Epithelial cell of prostate (primary cell): ENCODE results near the gene ABTB1.
A peak's percentile ranks its signal among the peaks of the same experiment; 100 is the strongest.
"Not testable (repeated sequence)": the region's sequence is repeated elsewhere in the genome, so short reads cannot be mapped to it uniquely, and the experiment has no call there.

ENCODE experiments used
- DNase-seq: peaks from one replicate; pipeline ENCODE4 v3.0.0-alpha.2; 2011; ENCODE audit warnings: low read depth, low spot score
- H3K27ac ChIP-seq: fragments of 450-650 bp; 2 replicates; pipeline ENCODE4 v1.5.1; 2017; ENCODE audit warnings: mild to moderate bottlenecking

The ABTB1 gene

DNA sequence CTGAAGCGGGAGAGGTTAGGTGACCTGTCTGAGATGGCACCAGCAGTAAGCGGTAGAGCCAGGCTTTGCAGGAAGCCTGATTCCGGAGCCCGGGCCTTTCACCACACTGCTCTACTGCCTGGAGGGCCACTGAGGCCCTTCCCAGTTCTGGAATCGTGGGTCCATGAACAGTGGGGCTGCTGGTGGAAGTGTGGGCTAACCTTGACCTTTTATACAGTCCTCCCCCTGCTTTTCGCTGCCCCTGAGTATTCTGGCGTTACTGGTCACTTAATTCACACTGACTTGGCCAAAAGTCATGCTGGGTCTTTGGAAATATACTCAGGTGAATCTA is 2.6 kb upstream of the ABTB1 start:
- DNase-seq, result no peak
- H3K27ac ChIP-seq, result no peak overlapping the region

- no peak overlapping the region for H3K27ac ChIP-seq
- DNase-seq, result no peak
Measured at GRCh38 chr3:127670761-127671522, 1.8 kb upstream of the ABTB1 start.

DNA sequence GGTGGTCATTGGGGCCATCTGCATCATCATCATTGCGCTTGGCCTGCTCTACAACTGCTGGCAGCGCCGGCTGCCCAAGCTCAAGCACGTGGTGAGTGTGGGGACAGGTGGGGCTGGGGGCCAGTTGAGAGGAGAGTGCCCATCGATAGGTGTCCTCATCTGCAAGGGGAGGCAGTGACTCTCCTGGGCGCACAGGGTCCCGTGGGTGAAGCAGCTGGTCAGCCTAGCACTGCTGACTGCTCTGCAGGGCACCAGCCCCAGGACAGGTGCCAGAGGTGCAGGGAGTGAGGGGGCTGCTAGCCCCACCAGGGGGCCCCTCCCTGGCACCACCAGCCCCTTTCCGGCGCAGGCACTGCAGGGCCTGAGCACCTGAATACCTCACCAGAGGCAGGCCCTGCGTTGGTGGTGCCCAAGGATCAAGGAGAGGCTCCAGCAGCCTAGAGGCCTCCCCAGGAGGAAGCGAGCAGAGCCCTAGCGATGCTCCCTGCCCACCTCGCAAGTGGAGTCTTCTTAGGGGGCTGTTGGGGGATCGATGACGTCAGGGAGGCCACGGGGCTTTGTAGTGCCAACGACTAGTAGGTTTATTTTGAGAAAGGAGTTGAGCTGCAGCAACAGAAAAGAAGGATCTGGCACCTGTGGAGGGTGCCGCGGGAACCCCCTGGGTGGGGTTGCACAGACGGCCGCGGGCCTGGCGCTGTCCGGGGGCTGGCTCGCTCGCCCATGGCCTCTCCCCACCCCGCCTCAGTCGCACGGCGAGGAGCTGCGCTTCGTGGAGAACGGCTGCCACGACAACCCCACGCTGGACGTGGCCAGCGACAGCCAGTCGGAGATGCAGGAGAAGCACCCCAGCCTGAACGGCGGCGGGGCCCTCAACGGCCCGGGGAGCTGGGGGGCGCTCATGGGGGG is 976 bp upstream of the ABTB1 start:
- DNase-seq, result no peak
- H3K27ac ChIP-seq, result peak overlapping the region; percentile 60

- DNase-seq, result no peak
- H3K27ac ChIP-seq, result peak overlapping the region; percentile 60
Measured at GRCh38 chr3:127673191-127674100, 694 bp downstream of the ABTB1 start.

GRCh38 chr3:127674101-127674721 is 1.5 kb downstream of the ABTB1 start:
- no peak overlapping the region for H3K27ac ChIP-seq
- no peak for DNase-seq

DNA sequence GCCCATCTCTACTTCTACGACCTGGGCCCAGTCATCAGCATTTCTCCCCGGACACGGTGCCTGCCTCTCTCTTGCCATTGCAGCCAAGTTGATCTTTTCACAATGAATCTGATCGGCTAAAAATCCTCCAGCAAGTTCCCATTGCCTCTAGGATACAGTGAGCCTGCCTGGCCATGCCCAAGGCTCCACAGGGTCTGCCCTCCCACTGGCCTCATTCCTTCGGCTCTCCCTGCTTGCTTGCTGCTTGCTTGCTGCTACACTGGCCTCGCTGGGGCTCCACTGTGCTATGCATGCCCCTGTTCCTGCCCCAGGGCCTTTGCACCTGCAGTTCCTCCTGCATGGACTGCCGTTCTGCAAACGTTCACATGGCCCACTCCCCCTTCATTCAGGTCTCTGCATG is 2.0 kb downstream of the ABTB1 start:
- H3K27ac ChIP-seq, result no peak overlapping the region
- no peak for DNase-seq

GRCh38 chr3:127675651-127676391 is 3.1 kb downstream of the ABTB1 start:
- H3K27ac ChIP-seq, result no peak overlapping the region

DNA sequence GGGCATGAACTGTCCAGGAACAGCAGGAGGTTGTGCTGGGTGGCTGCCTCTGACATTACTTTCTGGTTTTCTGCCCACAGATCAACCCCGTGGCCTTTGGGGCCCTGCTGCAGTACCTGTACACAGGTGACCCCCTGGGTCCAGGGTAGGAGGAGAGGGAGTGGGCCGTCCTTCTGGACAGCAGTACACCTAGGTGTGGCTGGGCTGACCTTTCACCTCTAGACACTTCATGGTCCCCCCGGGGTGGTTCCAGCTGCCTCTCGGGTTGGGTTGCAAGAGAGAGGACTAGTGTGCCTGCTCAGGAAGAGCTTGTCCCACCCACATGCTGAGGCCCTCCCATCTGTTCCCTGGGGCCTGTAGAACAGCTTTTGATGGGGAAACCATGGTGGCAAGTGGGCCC is 3.7 kb downstream of the ABTB1 start:
- no peak overlapping the region for H3K27ac ChIP-seq
- no peak for DNase-seq

More at GRCh38 chr3:127675651-127676391, 3.1 kb downstream of the ABTB1 start:
- no peak for DNase-seq

DNA sequence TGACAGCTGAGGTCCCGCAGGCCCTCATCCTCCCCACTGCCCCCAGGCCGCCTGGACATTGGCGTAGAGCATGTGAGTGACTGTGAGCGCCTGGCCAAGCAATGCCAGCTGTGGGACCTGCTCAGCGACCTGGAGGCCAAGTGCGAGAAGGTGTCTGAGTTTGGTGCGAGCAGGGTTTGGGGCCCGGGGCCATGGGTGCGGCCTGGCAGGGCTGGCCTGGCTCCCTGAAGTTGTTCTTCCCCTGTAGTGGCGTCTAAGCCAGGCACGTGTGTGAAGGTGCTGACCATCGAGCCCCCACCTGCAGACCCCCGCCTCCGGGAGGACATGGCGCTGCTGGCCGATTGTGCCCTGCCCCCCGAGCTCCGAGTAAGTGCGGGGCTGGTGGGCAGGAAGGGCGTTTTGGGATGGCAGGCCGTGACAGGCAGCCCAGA is 4.2 kb downstream of the ABTB1 start:
- DNase-seq, result no peak
- H3K27ac ChIP-seq, result no peak overlapping the region

- no peak for DNase-seq
- no peak overlapping the region for H3K27ac ChIP-seq
Measured at GRCh38 chr3:127677541-127678314, 5.0 kb downstream of the ABTB1 start.

GRCh38 chr3:127678315-127678599 is 5.5 kb downstream of the ABTB1 start:
- H3K27ac ChIP-seq, result no peak overlapping the region
- no peak for DNase-seq

DNA sequence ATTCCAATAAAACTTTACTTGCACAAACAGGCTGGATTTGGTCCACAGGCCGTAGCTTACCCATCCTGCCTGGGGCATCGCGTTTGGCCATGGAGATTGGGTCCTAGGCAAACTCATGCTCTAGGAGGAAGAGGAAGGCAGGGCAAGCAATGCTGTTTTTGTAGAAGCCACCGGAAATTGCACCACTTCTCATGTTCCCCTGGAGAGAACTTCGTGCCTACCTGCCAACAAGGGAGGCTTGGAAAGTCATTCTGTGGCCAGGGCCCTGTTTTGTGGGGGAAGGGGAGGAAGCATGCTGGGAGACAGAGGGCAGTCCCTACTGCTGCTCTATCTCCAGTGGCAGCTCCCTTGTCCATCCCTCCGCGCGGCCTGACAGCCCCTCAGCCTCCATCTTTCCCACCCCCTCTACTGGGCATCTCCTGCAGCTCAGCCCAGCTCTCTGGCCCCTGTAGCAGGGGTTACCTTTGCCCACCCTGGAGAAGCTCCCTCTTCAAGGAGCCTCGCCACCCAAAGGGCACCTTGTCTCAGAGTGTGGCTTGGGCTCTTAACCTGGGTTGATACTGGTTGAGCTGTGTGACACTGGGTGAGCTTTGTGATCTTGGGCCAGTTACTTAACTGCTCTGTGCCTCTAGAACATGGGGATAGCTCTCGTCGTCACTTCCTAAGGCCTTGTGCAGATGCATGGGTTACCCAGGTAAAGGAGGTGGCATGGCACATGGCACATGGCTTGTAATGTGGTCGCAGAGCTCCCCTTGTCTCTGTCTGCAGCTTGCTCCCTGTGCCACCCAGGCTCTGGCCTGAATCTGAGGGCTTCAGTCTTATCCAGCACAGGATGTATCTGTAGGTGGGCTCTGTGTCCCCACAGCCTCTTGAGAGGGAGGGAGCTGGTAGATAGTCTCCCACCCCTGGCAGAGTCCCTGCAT is 6.1 kb downstream of the ABTB1 start:
- no peak for DNase-seq
- H3K27ac ChIP-seq, result no peak overlapping the region

GRCh38 chr3:127679534-127680145 is 6.9 kb downstream of the ABTB1 start:
- DNase-seq, result no peak

GRCh38 chr3:127680146-127680661 is 7.5 kb downstream of the ABTB1 start:
- no peak for DNase-seq
- no peak overlapping the region for H3K27ac ChIP-seq

More at GRCh38 chr3:127679534-127680145, 6.9 kb downstream of the ABTB1 start:
- no peak overlapping the region for H3K27ac ChIP-seq

- no peak overlapping the region for H3K27ac ChIP-seq
- DNase-seq, result no peak
Measured at GRCh38 chr3:127680798-127681221, 8.1 kb downstream of the ABTB1 start.

GRCh38 chr3:127682175-127682554 is 9.4 kb downstream of the ABTB1 start:
- not testable (repeated sequence) for DNase-seq, H3K27ac ChIP-seq

DNA sequence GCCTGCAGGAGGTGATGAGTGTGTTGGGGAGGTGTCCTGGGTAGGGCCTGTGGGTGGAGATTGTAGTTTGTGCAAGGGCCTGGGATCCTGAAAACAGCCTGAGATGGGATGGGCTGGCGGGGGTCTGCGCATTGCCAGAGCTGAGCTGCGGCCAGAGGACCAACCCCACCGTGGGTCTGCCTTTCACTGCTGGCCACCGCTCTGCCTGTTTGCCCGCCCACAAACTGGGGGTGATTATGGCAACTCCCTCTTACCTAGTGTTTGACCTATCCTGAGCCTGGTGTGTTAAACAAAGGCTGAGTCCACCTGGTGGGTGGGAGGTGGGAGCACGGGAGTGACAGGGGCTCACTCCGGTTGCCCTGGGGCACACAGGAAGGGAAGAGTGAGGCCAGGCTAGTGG is 9.8 kb downstream of the ABTB1 start:
- no peak overlapping the region for H3K27ac ChIP-seq
- DNase-seq, result no peak
